H9 (cell line): ENCODE results near the gene ELFN1. TPM values are rescaled to one million over a fixed set of nuclear protein-coding genes. Genes with fewer than 3 reads are reported as not detected.

Experiments used
- DNase-seq: peaks from one replicate; pipeline ENCODE4 v3.0.0-alpha.2; 2017
- H2AFZ ChIP-seq: one replicate; pipeline ENCODE4 v1.6.1; 2013; ENCODE audit warnings: mild to moderate bottlenecking, low read length, control low read depth, moderate library complexity
- H2AK5ac ChIP-seq: 2 replicates; pipeline ENCODE4 v1.6.1; 2013; ENCODE audit warnings: low read length, control low read depth, mixed read lengths; ENCODE audit not compliant: insufficient read length
- H2BK120ac ChIP-seq: one replicate; pipeline ENCODE4 v1.6.1; 2013; ENCODE audit warnings: low read depth, mild to moderate bottlenecking, low read length, control low read depth, inconsistent platforms; ENCODE audit not compliant: poor library complexity, severe bottlenecking
- H2BK12ac ChIP-seq: 2 replicates; pipeline ENCODE4 v1.6.1; 2013; ENCODE audit warnings: low read length, control low read depth, mixed read lengths, low read depth; ENCODE audit not compliant: insufficient read length
- H2BK15ac ChIP-seq: 2 replicates; pipeline ENCODE4 v1.6.1; 2013; ENCODE audit warnings: low read depth, low read length, control low read depth
- H2BK20ac ChIP-seq: one replicate; pipeline ENCODE4 v1.6.1; 2013; ENCODE audit warnings: low read depth, mild to moderate bottlenecking, low read length, control low read depth, inconsistent platforms; ENCODE audit not compliant: poor library complexity, severe bottlenecking
- H2BK5ac ChIP-seq: 2 replicates; pipeline ENCODE4 v1.6.1; 2013; ENCODE audit warnings: low read length, control low read depth, mixed read lengths; ENCODE audit not compliant: insufficient read length
- H3K14ac ChIP-seq: 2 replicates; pipeline ENCODE4 v1.6.1; 2013; ENCODE audit warnings: low read length, control low read depth; ENCODE audit not compliant: insufficient read depth
- H3K18ac ChIP-seq: 2 replicates; pipeline ENCODE4 v1.6.1; 2013; ENCODE audit warnings: low read depth, mild to moderate bottlenecking, mixed read lengths, low read length, control low read depth; ENCODE audit not compliant: insufficient read length
- H3K23ac ChIP-seq: 2 replicates; pipeline ENCODE4 v1.6.1; 2013; ENCODE audit warnings: low read length, control low read depth, mixed read lengths, low read depth; ENCODE audit not compliant: insufficient read length
- H3K23me2 ChIP-seq: 2 replicates; pipeline ENCODE4 v1.6.1; 2013; ENCODE audit warnings: low read depth, mild to moderate bottlenecking, mixed read lengths, low read length, control low read depth; ENCODE audit not compliant: insufficient read length, poor library complexity, severe bottlenecking
- H3K27ac ChIP-seq: 2 replicates; pipeline ENCODE4 v1.5.1; 2013; ENCODE audit warnings: low read length, control low read depth, mixed read lengths, low read depth; ENCODE audit not compliant: insufficient read length
- H3K27me3 ChIP-seq: 2 replicates; pipeline ENCODE4 v1.6.1; 2013; ENCODE audit warnings: low read length, control low read depth, inconsistent platforms; ENCODE audit not compliant: insufficient read depth
- H3K4ac ChIP-seq: 2 replicates; pipeline ENCODE4 v1.6.1; 2013; ENCODE audit warnings: low read depth, mild to moderate bottlenecking, control low read depth, inconsistent platforms, low read length, moderate library complexity
- H3K4me1 ChIP-seq: 2 replicates; pipeline ENCODE4 v1.6.1; 2013; ENCODE audit warnings: low read length, control low read depth, inconsistent platforms; ENCODE audit not compliant: insufficient read depth
- H3K4me2 ChIP-seq: 2 replicates; pipeline ENCODE4 v1.6.1; 2013; ENCODE audit warnings: low read length, control low read depth, mixed read lengths; ENCODE audit not compliant: insufficient read length, insufficient read depth
- H3K56ac ChIP-seq: 2 replicates; pipeline ENCODE4 v1.6.1; 2013; ENCODE audit warnings: low read depth, mild to moderate bottlenecking, mixed read lengths, low read length, control low read depth; ENCODE audit not compliant: insufficient read length
- H3K79me1 ChIP-seq: 2 replicates; pipeline ENCODE4 v1.6.1; 2013; ENCODE audit warnings: low read depth, mild to moderate bottlenecking, moderate library complexity, low read length, control low read depth, inconsistent platforms; ENCODE audit not compliant: insufficient read depth, poor library complexity, severe bottlenecking
- H3K79me2 ChIP-seq: 2 replicates; pipeline ENCODE4 v1.6.1; 2013; ENCODE audit warnings: low read length, control low read depth, inconsistent platforms; ENCODE audit not compliant: insufficient read depth
- H3K9ac ChIP-seq: 2 replicates; pipeline ENCODE4 v1.6.1; 2013; ENCODE audit warnings: low read length, control low read depth, mixed read lengths; ENCODE audit not compliant: insufficient read length; ENCODE audit errors: extremely low read depth
- H3K9me3 ChIP-seq: one replicate; pipeline ENCODE4 v1.6.1; 2013; ENCODE audit warnings: low read depth, low read length, inconsistent platforms; ENCODE audit not compliant: control insufficient read depth
- H3T11ph ChIP-seq: one replicate; pipeline ENCODE4 v1.6.1; 2013; ENCODE audit warnings: mild to moderate bottlenecking, low read length, control low read depth, inconsistent platforms
- H4K20me1 ChIP-seq: one replicate; pipeline ENCODE4 v1.6.1; 2013; ENCODE audit not compliant: control insufficient read depth, insufficient read length, insufficient read depth
- H4K5ac ChIP-seq: 2 replicates; pipeline ENCODE4 v1.6.1; 2013; ENCODE audit warnings: low read depth, mild to moderate bottlenecking, mixed read lengths, low read length, control low read depth; ENCODE audit not compliant: insufficient read length
- H4K8ac ChIP-seq: replicated peaks from 2 replicates; pipeline ENCODE4 v1.6.1; 2013; ENCODE audit warnings: low read length, control low read depth, mixed read lengths, low read depth; ENCODE audit not compliant: insufficient read length
- H4K91ac ChIP-seq: 2 replicates; pipeline ENCODE4 v1.6.1; 2013; ENCODE audit warnings: low read depth, mild to moderate bottlenecking, moderate library complexity, mixed read lengths, low read length, control low read depth; ENCODE audit not compliant: insufficient read length
- H3K27ac Mint-ChIP-seq, 3 experiments: 2 replicates in 2 of 3; 3 replicates in 1 of 3; pipeline ENCODE4 v1.8.0; 2020 to 2021; ENCODE audit warnings: mixed read lengths in 3 of 3, mild to moderate bottlenecking in 1 of 3, moderate library complexity in 1 of 3
- H3K27me3 Mint-ChIP-seq: 2 replicates; pipeline ENCODE4 v1.8.0; 2021; ENCODE audit warnings: low read depth, mild to moderate bottlenecking, moderate library complexity, mixed read lengths
- H3K36me3 Mint-ChIP-seq, 3 experiments: 2 replicates in 2 of 3; 3 replicates in 1 of 3; pipeline ENCODE4 v1.8.0; 2020 to 2021; ENCODE audit warnings: low read depth in 3 of 3, mixed read lengths in 3 of 3; ENCODE audit not compliant: insufficient read depth in 1 of 3
- H3K4me1 Mint-ChIP-seq, 2 experiments: 2 replicates each; pipeline ENCODE4 v1.8.0; 2020; ENCODE audit warnings: mixed read lengths in 2 of 2
- H3K4me3 Mint-ChIP-seq, 2 experiments: 2 replicates in 1 of 2; 3 replicates in 1 of 2; pipeline ENCODE4 v1.8.0; 2020 to 2021; ENCODE audit warnings: mild to moderate bottlenecking in 2 of 2, mixed read lengths in 2 of 2, moderate library complexity in 1 of 2
- H3K9me3 Mint-ChIP-seq, 2 experiments: 2 replicates in 1 of 2; 3 replicates in 1 of 2; pipeline ENCODE4 v1.8.0; 2020; ENCODE audit warnings: mild to moderate bottlenecking in 2 of 2, mixed read lengths in 2 of 2, moderate library complexity in 1 of 2
- WGBS: extraction: QIAGEN DNeasy Blood & Tissue Kit; methylation state at CpG from one replicate; pipeline ENCODE4 v1.1.7; 2013; ENCODE audit warnings: missing lambda C conversion rate, low lambda C conversion rate, mixed read lengths; ENCODE audit not compliant: insufficient read length; ENCODE audit errors: extremely low coverage; 5-methylcytosine and 5-hydroxymethylcytosine counted together
- total RNA-seq: library from RNA; stranded (reverse); gene quantifications from 2 replicates; pipeline ENCODE4 v1.2.1, GENCODE V29; 2021
- TF ChIP-seq, protein P1 (sequence below): fragments of 200-600 bp; sonication (generic); conservative IDR thresholded peaks from 3 replicates; pipeline ENCODE4 v1.8.0; 2021; ENCODE audit warnings: antibody characterized with exemption, mild to moderate bottlenecking

Gene ELFN1
- total RNA-seq, 1 experiment from 2014 or later, result 3.7 TPM

DNA sequence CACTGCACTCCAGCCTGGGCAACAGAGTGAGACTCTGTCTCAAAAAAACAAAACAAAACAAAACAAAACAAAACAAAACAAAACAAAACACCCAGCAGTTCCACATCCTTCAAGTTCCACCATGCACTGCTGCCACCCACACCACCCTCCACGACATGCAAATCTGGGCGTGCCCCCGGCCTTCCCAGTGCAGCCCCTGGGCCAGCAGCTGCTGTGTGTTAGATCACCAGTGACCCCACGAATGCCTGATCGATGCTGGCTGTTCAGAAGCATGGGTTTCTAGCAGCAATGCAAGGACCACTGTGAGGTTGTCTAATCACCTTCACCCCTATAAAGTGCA, 36.3 kb downstream of the ELFN1 start:
- Mint-ChIP-seq H3K36me3 (peaks cover 9 to 34% (median 16%) of the 10 kb centered on the region in 3 experiments), H3K4me3 (no peak overlapping the region), H3K27ac (no peak overlapping the region), H3K4me1 (peaks cover 26 to 36% of the 10 kb centered on the region in 2 experiments), H3K9me3 (peaks cover 31 to 32% of the 10 kb centered on the region in 2 experiments), H3K27me3 (peaks cover 43% of the 10 kb centered on the region)
- Histone ChIP-seq H2BK15ac (no peak overlapping the region), H3K56ac (no peak overlapping the region), H3K18ac (no peak overlapping the region), H3K23ac (no peak overlapping the region), H3K23me2 (no peaks in the 10 kb centered on the region), H2AFZ (no peak overlapping the region), H3K27me3 (no peaks in the 10 kb centered on the region), H4K8ac (no peak overlapping the region), H2AK5ac (no peak overlapping the region), H3K79me1 (no peaks in the 10 kb centered on the region), H4K20me1 (peaks cover 3% of the 10 kb centered on the region), H3K27ac (no peak overlapping the region), H3K4me1 (no peaks in the 10 kb centered on the region), H4K91ac (no peak overlapping the region), H3K4me2 (no peak overlapping the region), H3K9me3 (no peaks in the 10 kb centered on the region), H3K4ac (no peak overlapping the region), H4K5ac (no peak overlapping the region), H3K14ac (no peak overlapping the region), H2BK120ac (no peak overlapping the region), H3T11ph (no peak overlapping the region), H2BK5ac (no peak overlapping the region), H3K79me2 (no peaks in the 10 kb centered on the region), H2BK12ac (no peak overlapping the region), H2BK20ac (no peak overlapping the region), H3K9ac (no peak overlapping the region)
- TF ChIP-seq, protein P1, sequence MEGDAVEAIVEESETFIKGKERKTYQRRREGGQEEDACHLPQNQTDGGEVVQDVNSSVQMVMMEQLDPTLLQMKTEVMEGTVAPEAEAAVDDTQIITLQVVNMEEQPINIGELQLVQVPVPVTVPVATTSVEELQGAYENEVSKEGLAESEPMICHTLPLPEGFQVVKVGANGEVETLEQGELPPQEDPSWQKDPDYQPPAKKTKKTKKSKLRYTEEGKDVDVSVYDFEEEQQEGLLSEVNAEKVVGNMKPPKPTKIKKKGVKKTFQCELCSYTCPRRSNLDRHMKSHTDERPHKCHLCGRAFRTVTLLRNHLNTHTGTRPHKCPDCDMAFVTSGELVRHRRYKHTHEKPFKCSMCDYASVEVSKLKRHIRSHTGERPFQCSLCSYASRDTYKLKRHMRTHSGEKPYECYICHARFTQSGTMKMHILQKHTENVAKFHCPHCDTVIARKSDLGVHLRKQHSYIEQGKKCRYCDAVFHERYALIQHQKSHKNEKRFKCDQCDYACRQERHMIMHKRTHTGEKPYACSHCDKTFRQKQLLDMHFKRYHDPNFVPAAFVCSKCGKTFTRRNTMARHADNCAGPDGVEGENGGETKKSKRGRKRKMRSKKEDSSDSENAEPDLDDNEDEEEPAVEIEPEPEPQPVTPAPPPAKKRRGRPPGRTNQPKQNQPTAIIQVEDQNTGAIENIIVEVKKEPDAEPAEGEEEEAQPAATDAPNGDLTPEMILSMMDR, result no peak
- WGBS, result no CpG with 5 or more reads among the region's 5 CpGs
- no peak for DNase-seq
